Esophagus squamous epithelium (tissue), 5 donors: ENCODE results near the gene NME1. TPM values are rescaled to one million over a fixed set of nuclear protein-coding genes. Genes with fewer than 3 reads are reported as not detected.

Source experiments
- DNase-seq: peaks from one replicate; lab custom pipeline; 2025; lab: John Stamatoyannopoulos, UW
- H3K27ac ChIP-seq, 4 donors: fragments of 200-600 bp; sonication (generic); one replicate each; pipeline ENCODE4 v1.5.1; 2016 to 2019; ENCODE audit warnings: mild to moderate bottlenecking in 1 of 4
- H3K27me3 ChIP-seq, 4 donors: fragments of 200-600 bp; sonication (generic); 1 replicate in 3 of 4; 2 replicates in 1 of 4; pipeline versions ENCODE4 v1.5.1 to v1.6.0; 2017 to 2021; ENCODE audit warnings: antibody characterized with exemption in 1 of 4
- H3K36me3 ChIP-seq, 3 donors: fragments of 200-600 bp; sonication (generic); one replicate each; pipeline ENCODE4 v1.5.1; 2016 to 2019
- H3K4me1 ChIP-seq, 3 donors: fragments of 200-600 bp; sonication (generic); one replicate each; pipeline ENCODE4 v1.5.1; 2017 to 2019
- H3K4me3 ChIP-seq, 4 donors: fragments of 200-600 bp; sonication (generic); 1 replicate in 3 of 4; 2 replicates in 1 of 4; pipeline ENCODE4 v1.5.1; 2016 to 2019; ENCODE audit warnings: mild to moderate bottlenecking in 2 of 4, moderate library complexity in 1 of 4
- H3K9me3 ChIP-seq, 3 donors: fragments of 200-600 bp; sonication (generic); one replicate each; pipeline ENCODE4 v1.5.1; 2016 to 2019
- CTCF ChIP-seq, 6 experiments: fragments of 450-650 bp in 4 of 6; fragments of 200-600 bp in 2 of 6; sonication (generic) in 2 of 6; IDR thresholded peaks; one replicate each; pipeline ENCODE4 v1.5.1; 2016 to 2019; ENCODE audit warnings: antibody characterized with exemption in 6 of 6, mild to moderate bottlenecking in 4 of 6, moderate library complexity in 4 of 6
- POLR2A ChIP-seq, 4 donors: fragments of 450-650 bp; IDR thresholded peaks; one replicate each; pipeline ENCODE4 v1.6.1; 2017; ENCODE audit warnings: antibody characterized with exemption in 4 of 4, mild to moderate bottlenecking in 4 of 4, moderate library complexity in 3 of 4
- intact Hi-C: fragments of 100-400 bp; cut with DNase I; formaldehyde crosslinking; loops from one replicate; pipeline ENCODE4 v1.15.0; 2022
- total RNA-seq, 4 donors: library from RNA; depleted of rRNA; stranded (reverse); fragments of >200 nt; gene quantifications; one replicate each; pipeline ENCODE4 v1.1.0, GENCODE V29; 2016
- donor health status: DM: yes; HTN: yes; CAD: no.

The NME1 gene
- total RNA-seq, 4 donors from 2014 or later: 56.9 to 138 (median 101) TPM

DNA sequence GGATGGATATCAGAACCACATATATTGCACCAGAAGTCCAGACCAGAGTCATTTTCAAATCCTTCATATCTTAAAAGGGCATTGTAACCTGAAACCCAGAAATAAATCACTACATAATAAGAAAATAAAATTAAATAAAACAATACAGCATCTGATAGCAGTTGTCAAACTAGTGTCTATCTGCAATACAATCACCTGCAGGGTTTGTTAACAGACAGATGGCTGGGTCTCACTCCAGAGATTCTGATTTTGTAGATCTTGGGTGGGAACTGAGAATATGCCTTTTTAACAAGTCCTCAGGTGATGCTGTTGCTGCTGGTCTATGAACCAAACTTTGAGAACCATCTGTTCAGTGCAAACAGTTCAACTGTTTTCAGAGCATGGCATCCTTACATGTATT lies 50.5 kb downstream of the NME1 start:
- no peak overlapping the region for H3K4me3 ChIP-seq
- no peak overlapping the region for H3K27ac ChIP-seq
- H3K4me1 ChIP-seq: no peaks in the 10 kb centered on the region
- H3K9me3 ChIP-seq: no peaks in the 10 kb centered on the region
- intact Hi-C loops: no loop called here
- peaks cover 0 to 99% (median 31%) of the 10 kb centered on the region in 3 donors for H3K36me3 ChIP-seq
- TF ChIP-seq CTCF (IDR thresholded peaks at IDR 0.05) (no peak), POLR2A (IDR thresholded peaks at IDR 0.05) (no peak)
- no peak for DNase-seq
- no peaks in the 10 kb centered on the region for H3K27me3 ChIP-seq

Other genes starting within 250 kb of the NME1 start
- 10 to 100 TPM; 25.6 to 88.5 (median 49.9) TPM for gene SPAG9, start 32.7 kb upstream of the NME1 start, total RNA-seq
- gene NME2, start 12.9 kb downstream of the NME1 start, total RNA-seq: 100 to 1,000 TPM; 513 to 760 (median 569) TPM
- 10 to 100 TPM in 1 of 4 donors, 1 to 10 TPM in 3; 6.1 to 21.4 (median 9.4) TPM for gene MBTD1, start 106.5 kb downstream of the NME1 start, total RNA-seq
- gene UTP18, start 107.0 kb downstream of the NME1 start, total RNA-seq: 10 to 100 TPM; 23.4 to 45.4 (median 36.2) TPM